ENCODE measurements around the gene YPEL4. TPM values are rescaled to one million over a fixed set of nuclear protein-coding genes. Genes with fewer than 3 reads are reported as not detected.
A peak's percentile ranks its signal among the peaks of the same experiment; 100 is the strongest.

YPEL4 gene
- total RNA-seq, 1 experiment from 2014 or later: not detected

- H3K4me1 ChIP-seq (ENCODE audit: insufficient read depth, low read length, poor library complexity, severe bottlenecking): peaks cover 46% of the 10 kb centered on the region
- CTCF ChIA-PET: interaction anchor here (0.6 kb wide), 1 partner anchor 132 kb away, joined by 4 read pairs; no protein-coding TSS in a partner anchor
- DNase-seq (ENCODE audit: low spot score): peak; percentile 52
- intact Hi-C loops (cut with micrococcal nuclease; ENCODE audit: unreplicated experiment): loop anchor here (10.0 kb wide), 3 partner anchors 152 to 928 kb away; partner anchors contain the start of genes LPXN and ZFP91
- H3K27me3 ChIP-seq (replicated peaks; ENCODE audit: insufficient read depth, low read depth, low read length, poor library complexity): peaks cover 19% of the 10 kb centered on the region
- H3K4me3 ChIP-seq (ENCODE audit: low read depth, low read length, poor library complexity, severe bottlenecking): no peak overlapping the region
- H3K27ac ChIP-seq (ENCODE audit: low read depth, low read length, poor library complexity, severe bottlenecking): no peak overlapping the region
- POLR2A ChIA-PET (ENCODE audit: low non-redundant PET): interaction anchor here (0.6 to 0.7 kb wide), 2 partner anchors 11 to 54 kb away, joined by 3 to 4 read pairs; no protein-coding TSS in a partner anchor
- no peaks in the 10 kb centered on the region for H3K9me3 ChIP-seq (ENCODE audit: low read depth, low read length, poor library complexity, severe bottlenecking)
- H3K36me3 ChIP-seq (ENCODE audit: insufficient read depth, low read length, poor library complexity, severe bottlenecking): peaks cover 1% of the 10 kb centered on the region
- no peak for TF ChIP-seq EZH2 (IDR thresholded peaks at IDR 0.05; ENCODE audit: borderline replicate concordance, low read depth, low read length, poor library complexity, severe bottlenecking)
- TF ChIP-seq CTCF (conservative IDR thresholded peaks at IDR 0.05; ENCODE audit: low read depth, low read length): no peak
- BruUV-seq (replicated peaks): no TSS peak
These were observed 2.9 kb downstream of the YPEL4 start for GRCh38 chr11:57646799-57647303.

- Histone ChIP-seq H3K4me3 (ENCODE audit: low read depth, low read length, poor library complexity, severe bottlenecking) (no peak overlapping the region), H3K9me3 (ENCODE audit: low read depth, low read length, poor library complexity, severe bottlenecking) (no peaks in the 10 kb centered on the region), H3K36me3 (ENCODE audit: insufficient read depth, low read length, poor library complexity, severe bottlenecking) (peaks cover 5% of the 10 kb centered on the region), H3K27me3 (replicated peaks; ENCODE audit: insufficient read depth, low read depth, low read length, poor library complexity) (peaks cover 19% of the 10 kb centered on the region), H3K27ac (ENCODE audit: low read depth, low read length, poor library complexity, severe bottlenecking) (peak overlapping the region; percentile 8), H3K4me1 (ENCODE audit: insufficient read depth, low read length, poor library complexity, severe bottlenecking) (peaks cover 52% of the 10 kb centered on the region)
- DNase-seq (ENCODE audit: low spot score): no peak
- TF ChIP-seq CTCF (conservative IDR thresholded peaks at IDR 0.05; ENCODE audit: low read depth, low read length): no peak
- no peak for TF ChIP-seq EZH2 (IDR thresholded peaks at IDR 0.05; ENCODE audit: borderline replicate concordance, low read depth, low read length, poor library complexity, severe bottlenecking)
- ChIA-PET POLR2A (ENCODE audit: low non-redundant PET) (interaction anchor here (0.7 kb wide), 1 partner anchor 10 kb away, joined by 4 read pairs; no protein-coding TSS in a partner anchor), CTCF (no interaction called here)
- BruUV-seq (replicated peaks): no TSS peak
- intact Hi-C loops (cut with micrococcal nuclease; ENCODE audit: unreplicated experiment): loop anchor here (10.0 kb wide), 3 partner anchors 151 to 929 kb away; partner anchors contain the start of genes LPXN and ZFP91
These were observed 3.4 kb downstream of the YPEL4 start for GRCh38 chr11:57646194-57646798.

- no peaks in the 10 kb centered on the region for H3K9me3 ChIP-seq (ENCODE audit: low read depth, low read length, poor library complexity, severe bottlenecking)
- TF ChIP-seq CTCF (conservative IDR thresholded peaks at IDR 0.05; ENCODE audit: low read depth, low read length) (no peak), EZH2 (IDR thresholded peaks at IDR 0.05; ENCODE audit: borderline replicate concordance, low read depth, low read length, poor library complexity, severe bottlenecking) (no peak)
- no peak overlapping the region for H3K27ac ChIP-seq (ENCODE audit: low read depth, low read length, poor library complexity, severe bottlenecking)
- intact Hi-C loops (cut with micrococcal nuclease; ENCODE audit: unreplicated experiment): loop anchor here (10.0 kb wide), 3 partner anchors 151 to 929 kb away; partner anchors contain the start of genes LPXN and ZFP91
- peaks cover 19% of the 10 kb centered on the region for H3K27me3 ChIP-seq (replicated peaks; ENCODE audit: insufficient read depth, low read depth, low read length, poor library complexity)
- CTCF ChIA-PET: no interaction called here
- no TSS peak for BruUV-seq (replicated peaks)
- H3K36me3 ChIP-seq (ENCODE audit: insufficient read depth, low read length, poor library complexity, severe bottlenecking): peaks cover 6% of the 10 kb centered on the region
- H3K4me1 ChIP-seq (ENCODE audit: insufficient read depth, low read length, poor library complexity, severe bottlenecking): peaks cover 58% of the 10 kb centered on the region
- POLR2A ChIA-PET (ENCODE audit: low non-redundant PET): no interaction called here
- no peak for DNase-seq (ENCODE audit: low spot score)
- no peak overlapping the region for H3K4me3 ChIP-seq (ENCODE audit: low read depth, low read length, poor library complexity, severe bottlenecking)
These were observed 4.0 kb downstream of the YPEL4 start for GRCh38 chr11:57645689-57646085.
